Measurements from ENCODE around the gene TMEM88. TPM values are rescaled to one million over a fixed set of nuclear protein-coding genes. Genes with fewer than 3 reads are reported as not detected.

The TMEM88 gene
- total and polyA plus RNA-seq, 2 of the 8 experiments (the other 6 are each of a cell fraction or from before 2014, with no cell fraction given) = 0.69 to 8.8 TPM

DNA sequence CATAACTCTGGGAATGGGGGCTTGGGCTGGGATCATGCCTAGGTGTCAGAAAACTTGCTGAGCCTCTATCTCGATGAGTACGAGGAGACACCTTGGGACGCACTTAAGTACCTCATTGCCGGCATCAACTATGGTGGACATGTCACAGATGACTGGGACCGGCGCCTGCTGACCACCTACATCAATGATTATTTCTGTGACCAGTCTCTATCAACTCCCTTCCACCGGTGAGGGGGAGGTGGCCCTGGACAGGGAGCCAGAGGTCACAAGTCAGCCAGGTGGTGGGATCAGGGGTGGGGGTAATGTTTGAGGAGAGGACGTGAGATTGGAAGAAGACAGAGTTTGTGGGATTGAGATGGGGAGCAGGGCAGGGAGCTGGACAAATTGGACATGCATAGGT is 24.2 kb upstream of the TMEM88 start:
- H3K9me3 ChIP-seq (ENCODE audit: insufficient read depth in 2 of 2, low read depth in 1 of 2, low read length in 1 of 2) = no peaks in the 10 kb centered on the region
- H3K36me3 ChIP-seq (ENCODE audit: control insufficient read depth in 2 of 4, insufficient read depth in 4 of 4, low read length in 3 of 4) = no peaks in the 10 kb centered on the region
- no peak overlapping the region for H3K23ac ChIP-seq (ENCODE audit: insufficient read length)
- 87 to 100% methylated on average over 1 to 8 of the region's 8 CpGs for WGBS, 2 experiments (ENCODE audit: extremely low coverage in 1 of 2, insufficient coverage in 1 of 2, insufficient read length in 1 of 2, insufficient replicate concordance in 2 of 2, low coverage in 1 of 2, low lambda C conversion rate in 2 of 2, missing lambda C conversion rate in 1 of 2)
- no peak overlapping the region for H2BK5ac ChIP-seq (ENCODE audit: low read depth, low read length)
- H3K4me1 ChIP-seq (replicated peaks in 1 of 4; ENCODE audit: control insufficient read depth in 3 of 4, insufficient read depth in 4 of 4, low read length in 3 of 4) = peaks cover 0 to 7% (median 4%) of the 10 kb centered on the region in 4 experiments; a peak in 5 of 7 replicates
- peaks cover 12% of the 10 kb centered on the region for H3K23me2 ChIP-seq (ENCODE audit: low read depth, low read length)
- ChIA-PET POLR2A (ENCODE audit: partially characterized antibody) (interaction anchor here (3.3 kb wide), 1 partner anchor 12 kb away, joined by 10 read pairs; no protein-coding TSS in a partner anchor), CTCF (ENCODE audit: partially characterized antibody) (interaction anchor here (0.7 to 5.5 kb wide), 4 partner anchors 10 to 466 kb away, joined by 3 to 26 read pairs (median 14); no protein-coding TSS in a partner anchor)
- H3K27me3 ChIP-seq (replicated peaks in 1 of 4; ENCODE audit: control insufficient read depth in 3 of 4, extremely low read depth in 1 of 4, insufficient read depth in 3 of 4, low read length in 3 of 4) = peaks cover 4 to 38% (median 30%) of the 10 kb centered on the region in 4 experiments
- no peak overlapping the region for H2AFZ ChIP-seq (ENCODE audit: low read length)
- H2BK20ac ChIP-seq (ENCODE audit: low read length) = no peak overlapping the region
- H3K4ac ChIP-seq (replicated peaks; ENCODE audit: insufficient read length, low read depth, low read length) = no peak overlapping the region
- H3K79me1 ChIP-seq (ENCODE audit: low read depth, low read length) = no peaks in the 10 kb centered on the region
- H3K9ac ChIP-seq (replicated peaks in 1 of 4; ENCODE audit: extremely low read depth in 1 of 4, low read depth in 3 of 4, low read length in 3 of 4) = no peak overlapping the region
- no peak overlapping the region for H3K4me2 ChIP-seq (ENCODE audit: insufficient read depth in 1 of 2, low read depth in 2 of 2, low read length in 2 of 2)
- FAIRE-seq (no peak), DNase-seq (ENCODE audit: low read depth in 1 of 2, low spot score in 2 of 2) (no peak)
- H2BK120ac ChIP-seq (replicated peaks; ENCODE audit: low read depth, low read length) = no peak overlapping the region
- H2AK5ac ChIP-seq (ENCODE audit: low read depth, low read length) = 0 out of 2 replicates have a peak overlapping the region, but pooled peaks have one; percentile 24
- no peak overlapping the region for H3K56ac ChIP-seq (replicated peaks; ENCODE audit: insufficient read length, low read depth, low read length)
- H3K79me2 ChIP-seq (ENCODE audit: control insufficient read depth in 1 of 2, insufficient read depth in 2 of 2, low read length in 2 of 2) = no peaks in the 10 kb centered on the region
- H4K91ac ChIP-seq (replicated peaks; ENCODE audit: insufficient read length, low read length) = no peak overlapping the region
- no peak for TF ChIP-seq SP2 (IDR thresholded peaks at IDR 0.05; ENCODE audit: low read length)
- H3K18ac ChIP-seq (ENCODE audit: extremely low read depth, low read length) = no peak overlapping the region
- no peak overlapping the region for H2BK12ac ChIP-seq (ENCODE audit: low read depth, low read length)
- H3K27ac ChIP-seq (ENCODE audit: low read depth, low read length) = no peak overlapping the region
- no peak overlapping the region for H4K8ac ChIP-seq (ENCODE audit: extremely low read depth, insufficient read depth, low read length)
- H4K5ac ChIP-seq (ENCODE audit: insufficient read length, low read depth, low read length) = no peak overlapping the region
- H3K4me3 ChIP-seq (ENCODE audit: extremely low read depth in 1 of 4, insufficient read depth in 2 of 4, low read depth in 3 of 4, low read length in 4 of 4) = no peak overlapping the region
- no peak overlapping the region for H3K14ac ChIP-seq (ENCODE audit: insufficient read length)
- H4K20me1 ChIP-seq (replicated peaks in 1 of 2; ENCODE audit: control insufficient read depth in 1 of 2, insufficient read depth in 2 of 2, low read length in 2 of 2) = no peaks in the 10 kb centered on the region
- no peak overlapping the region for H2BK15ac ChIP-seq (ENCODE audit: low read length)
